Activated CD4-positive, alpha-beta T cell treated with anti-CD3 and anti-CD28 coated beads, Interleukin-2, amount 50 U/mL, for 1 hour (primary cell): ENCODE measurements around the gene LRCH4.
"Not testable (repeated sequence)": the region's sequence is repeated elsewhere in the genome, so short reads cannot be mapped to it uniquely, and the experiment has no call there.

Experiments used
- DNase-seq: peaks from one replicate; pipeline ENCODE4 v3.0.0-alpha.2; 2020

LRCH4 gene

DNA sequence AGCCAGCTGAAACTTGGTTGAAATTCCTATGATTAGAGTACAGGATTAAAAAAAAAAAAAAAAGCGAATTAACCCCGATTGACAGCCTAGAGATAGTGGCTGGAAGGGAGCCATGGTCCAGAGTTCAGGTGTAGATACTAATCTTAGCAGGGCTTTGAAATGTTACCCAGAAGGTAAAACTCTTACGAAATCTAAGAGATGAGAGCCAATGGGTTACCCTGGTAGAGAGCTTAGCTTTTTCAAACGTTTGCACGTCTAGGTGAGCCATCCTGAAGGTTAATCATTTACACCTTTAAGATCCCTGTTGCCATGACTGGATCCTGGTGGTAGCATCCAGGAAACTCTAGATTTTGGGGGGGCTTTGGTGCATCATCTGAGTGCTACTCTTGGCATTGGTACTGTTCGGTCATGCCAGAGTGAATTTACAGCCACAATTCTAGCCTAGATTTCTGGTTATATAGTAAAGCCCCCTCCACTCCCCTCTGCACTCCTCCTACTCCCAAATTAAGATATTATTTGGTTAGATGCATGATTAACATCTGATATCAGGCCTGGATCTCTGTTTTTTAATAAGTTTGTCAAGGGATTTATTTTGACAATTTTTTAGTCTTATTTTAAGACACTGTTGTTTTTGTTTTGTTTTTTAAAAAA, 45.7 kb downstream of the LRCH4 start:
- DNase-seq, result no peak

DNA sequence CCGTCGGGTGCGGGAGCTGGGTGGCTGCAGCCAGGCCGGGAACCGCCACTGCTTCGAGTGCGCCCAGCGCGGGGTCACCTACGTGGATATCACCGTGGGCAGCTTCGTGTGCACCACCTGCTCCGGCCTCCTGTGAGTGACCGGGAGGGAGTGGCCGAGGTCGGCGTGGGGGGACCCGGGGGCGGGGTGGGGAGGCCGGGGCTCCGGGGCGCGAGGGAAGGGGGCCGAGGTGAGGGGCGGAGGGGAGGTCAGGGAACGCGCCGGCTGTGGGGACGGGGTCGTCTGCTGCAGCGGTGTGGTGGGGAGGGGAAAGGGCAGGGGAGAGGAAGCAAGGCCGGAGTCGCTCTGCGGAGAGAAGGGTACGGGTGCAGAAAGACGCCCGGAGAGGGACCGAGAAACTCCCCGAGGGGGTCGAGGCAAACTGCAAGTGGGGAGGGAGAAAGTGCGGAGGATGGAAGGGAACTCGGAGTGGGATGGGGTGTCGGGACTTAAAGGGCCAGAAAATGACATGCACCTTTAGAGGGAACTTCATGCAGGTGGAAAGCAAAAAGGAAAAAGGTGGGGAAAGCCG, 46.4 kb downstream of the LRCH4 start:
- no peak for DNase-seq

DNA sequence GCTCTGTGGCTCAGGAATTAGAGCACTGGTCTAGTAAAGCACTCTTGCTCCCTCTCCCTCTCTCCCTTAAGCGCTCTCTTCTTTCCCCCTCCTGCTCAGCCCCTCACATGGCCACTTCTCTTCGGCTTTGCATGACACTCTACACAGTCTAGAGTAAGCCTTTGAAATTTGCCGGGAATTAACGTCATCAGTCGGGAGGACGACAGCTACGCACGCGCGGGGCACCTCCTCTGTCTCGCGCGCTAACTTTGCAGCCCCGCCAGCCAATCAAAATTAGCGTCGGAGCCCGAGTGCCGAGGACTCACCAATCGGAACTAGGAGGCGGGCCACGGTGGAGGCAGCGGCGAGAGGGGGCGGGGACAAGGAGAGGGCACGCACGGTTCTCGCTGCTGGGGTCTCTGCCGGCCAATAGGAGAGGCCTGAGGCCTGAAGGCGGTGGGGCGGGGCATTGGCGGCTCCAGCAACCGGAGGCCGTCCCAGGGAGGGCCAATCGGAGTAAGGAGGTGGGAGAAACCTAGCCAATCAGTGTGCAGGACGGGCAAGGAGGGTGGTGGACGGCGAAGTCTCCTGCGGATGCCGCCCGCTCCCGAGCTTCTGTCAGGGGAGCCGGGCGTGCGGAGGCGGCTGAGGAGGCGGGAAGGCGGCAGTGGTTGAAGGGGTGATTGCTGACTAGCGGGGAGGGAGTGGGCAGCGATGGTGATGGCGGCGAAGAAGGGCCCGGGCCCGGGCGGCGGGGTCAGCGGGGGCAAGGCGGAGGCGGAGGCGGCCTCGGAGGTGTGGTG, 47.1 kb downstream of the LRCH4 start, which contains the start of gene AGFG2:
Gene AGFG2 (plus strand): TSS at position 550 of the 782 bp plus-strand sequence. CDS start 144 bp downstream, at position 694.
- peak; percentile 100 for DNase-seq

DNA sequence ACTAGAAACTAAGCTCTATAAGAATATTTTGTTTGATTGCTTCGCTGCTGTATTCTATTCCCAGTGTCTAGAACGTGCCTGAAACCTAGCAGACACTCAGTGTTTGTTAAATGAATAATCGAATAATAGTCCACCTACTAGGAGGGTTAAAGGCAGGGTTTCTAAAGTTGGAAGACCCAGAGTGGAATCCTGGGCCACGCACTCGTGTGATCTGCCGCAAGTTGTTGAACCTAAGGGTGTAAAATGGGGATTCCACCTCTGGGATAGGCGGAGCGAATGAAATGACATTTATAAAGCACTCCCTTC, 47.6 kb downstream of the LRCH4 start:
- DNase-seq, result no peak

DNA sequence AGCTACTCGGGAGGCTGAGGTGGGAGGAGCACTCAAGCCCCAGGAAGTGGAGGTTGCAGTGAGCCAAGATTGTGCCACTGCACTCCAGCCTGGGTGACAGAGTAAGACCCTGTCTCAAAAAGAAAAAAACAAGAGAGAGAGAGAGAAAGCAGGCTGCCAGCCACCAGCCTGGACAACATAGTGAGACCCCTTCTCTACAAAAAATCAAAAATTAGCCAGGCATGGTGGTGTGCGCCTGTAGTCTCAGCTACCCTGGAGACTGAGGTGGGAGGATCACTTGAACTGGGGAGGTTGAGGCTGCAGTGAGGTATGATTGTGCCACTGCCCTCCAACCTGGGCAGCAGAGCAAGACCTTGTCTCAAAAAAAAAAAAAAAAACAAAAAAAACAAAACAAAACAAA, 49.2 kb downstream of the LRCH4 start:
- DNase-seq, result not testable (repeated sequence)

DNA sequence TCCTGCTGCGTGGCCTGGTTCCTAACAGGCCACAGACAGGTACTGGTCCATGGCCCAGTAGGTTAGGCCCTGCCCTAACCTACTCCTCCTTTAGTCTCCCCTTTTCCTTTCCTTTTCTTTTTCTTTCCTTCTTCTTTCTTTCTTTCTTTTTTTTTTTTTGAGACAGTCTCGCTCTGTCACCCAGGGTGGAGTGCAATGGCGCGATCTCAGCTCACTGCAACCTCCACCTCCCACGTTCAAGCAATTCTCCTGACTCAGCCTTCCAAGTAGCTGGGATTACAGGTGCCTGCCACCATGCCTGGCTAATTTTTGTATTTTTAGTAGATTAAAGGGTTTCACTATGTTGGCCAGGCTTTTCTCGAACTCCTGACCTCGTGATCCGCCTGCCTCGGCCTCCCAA, 49.9 kb downstream of the LRCH4 start:
- not testable (repeated sequence) for DNase-seq

DNA sequence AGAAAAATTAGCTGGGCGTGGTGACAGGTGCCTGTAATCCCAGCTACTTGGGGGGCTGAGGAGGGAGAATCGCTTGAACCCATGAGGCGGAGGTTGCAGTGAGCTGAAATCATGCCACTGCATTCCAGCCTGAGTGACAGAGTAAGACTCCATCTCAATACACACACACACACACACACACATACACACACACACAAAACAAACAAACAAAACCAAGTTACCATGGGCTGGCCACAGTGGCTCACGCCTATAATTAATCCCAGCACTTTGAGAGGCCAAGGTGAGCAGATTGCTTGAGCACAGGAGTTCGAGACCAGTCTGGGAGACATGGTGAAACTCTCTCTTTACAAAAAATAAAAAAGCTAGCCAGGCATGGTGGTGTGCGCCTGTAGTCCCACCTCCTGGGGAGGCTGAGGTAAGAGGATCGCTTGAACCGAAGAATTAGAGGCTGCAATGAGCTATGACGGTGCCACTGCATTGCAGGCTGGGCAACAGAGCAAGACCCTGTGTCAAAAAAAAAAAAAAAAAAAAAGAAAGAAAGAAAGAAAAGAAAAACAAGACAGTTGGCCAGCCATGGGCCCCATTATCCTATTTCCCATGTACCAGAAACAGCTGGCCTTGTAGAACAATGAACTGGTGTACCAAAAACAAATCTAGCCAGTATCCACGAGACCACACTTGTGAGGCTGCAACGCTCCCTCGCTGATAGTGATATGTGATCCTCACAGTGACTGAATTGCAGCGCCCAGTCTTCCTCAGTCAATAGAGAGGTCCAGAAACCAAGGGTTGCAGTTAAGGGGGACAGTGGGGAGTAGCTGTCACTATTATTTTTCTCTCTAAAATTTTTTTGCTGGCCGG, 53.5 kb downstream of the LRCH4 start:
- no peak for DNase-seq

DNA sequence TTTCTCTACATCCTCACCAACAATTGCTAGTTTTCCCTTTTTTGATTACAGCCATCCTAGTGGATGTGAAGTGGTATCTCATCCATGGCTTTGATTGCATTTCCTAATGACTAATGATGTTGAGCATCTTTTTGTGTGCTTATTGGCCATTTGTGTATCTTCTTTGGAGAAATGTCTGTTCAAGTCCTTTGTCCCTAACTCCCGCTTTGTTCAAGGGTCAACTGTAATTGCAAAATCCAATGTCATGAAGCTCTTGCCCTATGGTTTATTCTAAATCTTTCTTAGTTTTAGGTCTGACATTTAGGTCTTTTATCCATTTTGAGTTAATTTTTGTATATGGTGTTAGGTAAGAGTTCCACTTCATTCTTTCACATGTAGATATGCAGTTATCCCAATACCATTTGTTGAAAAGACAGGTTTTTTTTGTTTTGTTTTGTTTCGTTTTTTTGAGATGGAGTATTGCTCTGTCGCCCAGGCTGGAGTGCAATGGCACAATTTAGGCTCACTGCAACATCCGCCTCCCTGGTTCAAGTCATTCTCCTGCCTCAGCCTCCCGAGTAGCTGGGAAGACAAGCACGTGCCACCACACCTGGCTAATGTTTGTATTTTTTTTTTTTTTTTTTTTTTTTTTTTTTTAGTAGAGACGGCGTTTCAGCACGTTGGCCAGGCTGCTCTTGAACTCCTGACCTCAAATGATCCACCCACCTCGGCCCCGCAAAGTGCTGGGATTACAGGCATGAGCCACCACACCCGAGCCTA, 57.6 kb downstream of the LRCH4 start:
- not testable (repeated sequence) for DNase-seq
